HCT116 (cell line): ENCODE results near the gene GALNT17. TPM values are rescaled to one million over a fixed set of nuclear protein-coding genes. Genes with fewer than 3 reads are reported as not detected.

Experiments used
- ATAC-seq: fragments of 200-7000 bp; cut with Tn5 transposase; 2 replicates; pipeline ENCODE4 v1.9.1; 2020; ENCODE audit warnings: mild to moderate bottlenecking, moderate library complexity
- BruUV-seq: library from RNA; stranded (reverse); fragments of 400-500 nt; replicated peaks from 2 replicates; lab custom pipeline; 2021; lab: Mats Ljungman, UMichigan
- CTCF ChIA-PET: fragments of 300-600 bp; sonication (Branson Sonifier 250); formaldehyde crosslinking; loops from one replicate; lab custom pipeline; 2021; ENCODE audit warnings: antibody characterized with exemption; lab: Charles Lee
- POLR2A ChIA-PET: fragments of 300-600, 350-600 bp; sonication (Branson Sonifier 250); formaldehyde crosslinking; loops from one replicate; lab custom pipeline; 2021; ENCODE audit warnings: antibody characterized with exemption; lab: Charles Lee
- RAD21 ChIA-PET, 2 experiments: fragments of 300-600 bp; sonication (Branson Sonifier 250); formaldehyde crosslinking; loops; one replicate each; lab custom pipeline; 2023; ENCODE audit warnings: low total read pairs in 2 of 2; ENCODE audit not compliant: uncharacterized antibody in 2 of 2, unreplicated experiment in 2 of 2, low non-redundant PET in 1 of 2; lab: Charles Lee
- DNase-seq: peaks from one replicate; pipeline ENCODE4 v3.0.0-alpha.2; 2010; ENCODE audit warnings: low read depth, low spot score
- H2AFZ ChIP-seq: fragments of 200-600 bp; shearing (Covaris generic), sonication (generic); 2 replicates; pipeline ENCODE4 v1.6.1; 2017; ENCODE audit warnings: low read depth, mixed run types, mixed read lengths, antibody characterized with exemption, low read length; ENCODE audit not compliant: poor library complexity, severe bottlenecking
- H3K27ac ChIP-seq: 2 replicates; pipeline ENCODE4 v1.5.1; 2012; ENCODE audit warnings: low read depth, low read length
- H3K27me3 ChIP-seq: fragments of 200-600 bp; sonication (generic); 2 replicates; pipeline ENCODE4 v1.6.1; 2016; ENCODE audit warnings: mixed run types, low read length, mixed read lengths; ENCODE audit not compliant: insufficient read depth
- H3K36me3 ChIP-seq, 2 experiments: fragments of 200-500 bp in 1 of 2; fragments of 200-600 bp in 1 of 2; sonication (Bioruptor generic) in 1 of 2; sonication (generic) in 1 of 2; 2 replicates each; pipeline versions ENCODE4 v1.5.1 to v1.6.1; 2014 to 2016; ENCODE audit warnings: low read length in 2 of 2, inconsistent platforms in 1 of 2, mixed read lengths in 1 of 2, mixed run types in 1 of 2; ENCODE audit not compliant: insufficient read depth in 2 of 2, control insufficient read depth in 1 of 2
- H3K4me1 ChIP-seq, 2 experiments: fragments of 200-600 bp in 1 of 2; sonication (generic) in 1 of 2; 2 replicates each; pipeline versions ENCODE4 v1.5.1 to v1.6.1; 2012 to 2017; ENCODE audit warnings: low read length in 2 of 2, inconsistent platforms in 1 of 2, mild to moderate bottlenecking in 1 of 2, mixed read lengths in 1 of 2, mixed run types in 1 of 2, moderate library complexity in 1 of 2; ENCODE audit not compliant: insufficient read depth in 2 of 2, control insufficient read depth in 1 of 2
- H3K4me2 ChIP-seq: fragments of 200-600 bp; sonication (generic); 2 replicates; pipeline ENCODE4 v1.6.1; 2017; ENCODE audit warnings: mixed run types, low read length, mixed read lengths
- H3K4me3 ChIP-seq, 2 experiments: fragments of 200-600 bp in 1 of 2; sonication (generic) in 1 of 2; replicated peaks in 1 of 2; 2 replicates each; pipeline ENCODE4 v1.5.1; 2011 to 2016; ENCODE audit warnings: low read length in 2 of 2, control low read depth in 1 of 2, low read depth in 1 of 2, mild to moderate bottlenecking in 1 of 2, mixed read lengths in 1 of 2, mixed run types in 1 of 2
- H3K79me2 ChIP-seq: fragments of 200-600 bp; sonication (generic); 2 replicates; pipeline ENCODE4 v1.6.1; 2017; ENCODE audit warnings: mild to moderate bottlenecking, mixed run types, low read length, moderate library complexity, mixed read lengths; ENCODE audit not compliant: insufficient read depth
- H3K9ac ChIP-seq: fragments of 200-600 bp; sonication (generic); 2 replicates; pipeline ENCODE4 v1.6.1; 2016; ENCODE audit warnings: low read length, mixed read lengths
- H3K9me2 ChIP-seq: fragments of 200-600 bp; sonication (generic), shearing (Covaris generic); 2 replicates; pipeline ENCODE4 v1.6.1; 2017; ENCODE audit warnings: mixed run types, mild to moderate bottlenecking, moderate library complexity; ENCODE audit not compliant: insufficient read depth
- H3K9me3 ChIP-seq, 2 experiments: fragments of 200-500 bp in 1 of 2; fragments of 200-600 bp in 1 of 2; sonication (Bioruptor generic) in 1 of 2; sonication (generic) in 1 of 2; 2 replicates each; pipeline ENCODE4 v1.6.1; 2014 to 2017; ENCODE audit warnings: low read length in 2 of 2, mixed read lengths in 2 of 2, inconsistent platforms in 1 of 2, low read depth in 1 of 2, mild to moderate bottlenecking in 1 of 2, mixed run types in 1 of 2, moderate library complexity in 1 of 2; ENCODE audit not compliant: control insufficient read depth in 1 of 2, insufficient read depth in 1 of 2
- H4K20me1 ChIP-seq: fragments of 200-600 bp; sonication (generic), shearing (Covaris generic); 2 replicates; pipeline ENCODE4 v1.6.1; 2017; ENCODE audit warnings: mixed run types, mild to moderate bottlenecking, moderate library complexity; ENCODE audit not compliant: insufficient read depth
- ATF3 ChIP-seq: IDR thresholded peaks from 2 replicates; pipeline ENCODE4 v1.6.1; 2012
- EGR1 ChIP-seq: IDR thresholded peaks from 2 replicates; pipeline ENCODE4 v1.6.1; 2012; ENCODE audit warnings: low read depth
- ELF1 ChIP-seq: IDR thresholded peaks from 2 replicates; pipeline ENCODE4 v1.6.1; 2012; ENCODE audit warnings: low read depth, borderline replicate concordance
- EZH2 ChIP-seq: fragments of 200-600 bp; sonication (generic); IDR thresholded peaks from 2 replicates; pipeline ENCODE4 v1.6.1; 2017; ENCODE audit warnings: antibody characterized with exemption, mixed run types
- JUND ChIP-seq: IDR thresholded peaks from 2 replicates; pipeline ENCODE4 v1.6.1; 2012
- POLR2A ChIP-seq: IDR thresholded peaks from 2 replicates; pipeline ENCODE4 v1.7.0; 2011; ENCODE audit warnings: borderline replicate concordance; ENCODE audit not compliant: insufficient read depth, insufficient read length; ENCODE audit errors: extremely low read depth
- POLR2AphosphoS5 ChIP-seq: IDR thresholded peaks from 2 replicates; pipeline ENCODE4 v1.6.1; 2011; ENCODE audit warnings: mild to moderate bottlenecking, low read depth, low read length, moderate library complexity
- REST ChIP-seq: IDR thresholded peaks from 2 replicates; pipeline ENCODE4 v1.6.1; 2012; ENCODE audit warnings: low read depth
- SP1 ChIP-seq: IDR thresholded peaks from 2 replicates; pipeline ENCODE4 v1.6.1; 2012; ENCODE audit warnings: low read depth
- TCF7L2 ChIP-seq: IDR thresholded peaks from 2 replicates; pipeline ENCODE4 v1.7.0; 2011; ENCODE audit warnings: borderline replicate concordance, inconsistent platforms; ENCODE audit not compliant: insufficient read depth, insufficient read length; ENCODE audit errors: extremely low read depth
- ZBTB33 ChIP-seq: IDR thresholded peaks from 2 replicates; pipeline ENCODE4 v1.6.1; 2011; ENCODE audit warnings: mild to moderate bottlenecking, low read length, moderate library complexity; ENCODE audit not compliant: insufficient replicate concordance; ENCODE audit errors: extremely low read depth
- ZFX ChIP-seq: fragments of 450-650 bp; IDR thresholded peaks from 2 replicates; pipeline ENCODE4 v1.6.1; 2017
- ZNF274 ChIP-seq: fragments of 200-500 bp; sonication (Bioruptor generic); IDR thresholded peaks from 2 replicates; pipeline ENCODE4 v1.6.1; 2014; ENCODE audit warnings: mild to moderate bottlenecking, low read depth, low read length, inconsistent platforms
- intact Hi-C: fragments of 100-400 bp; cut with micrococcal nuclease; formaldehyde crosslinking; loops from 2 replicates; pipeline ENCODE4 v1.10.0; 2022
- total RNA-seq: library from RNA; stranded (reverse); gene quantifications from one replicate; pipeline ENCODE4 v1.2.1, GENCODE V29; 2021; ENCODE audit not compliant: unreplicated experiment
- TF ChIP-seq, protein P1 (sequence below), 3 experiments: fragments of 200-600 bp in 1 of 3; sonication (generic) in 1 of 3; IDR thresholded peaks in 2 of 3; conservative IDR thresholded peaks in 1 of 3; 2 replicates each; pipeline ENCODE4 v1.5.1; 2012 to 2017; ENCODE audit warnings: low read depth in 2 of 3, low read length in 2 of 3, antibody characterized with exemption in 1 of 3, borderline replicate concordance in 1 of 3, control low read depth in 1 of 3, mild to moderate bottlenecking in 1 of 3, mixed read lengths in 1 of 3, mixed run types in 1 of 3, moderate library complexity in 1 of 3; ENCODE audit not compliant: insufficient read depth in 1 of 3

The GALNT17 gene
- total RNA-seq, 1 experiment from 2014 or later = not detected

DNA sequence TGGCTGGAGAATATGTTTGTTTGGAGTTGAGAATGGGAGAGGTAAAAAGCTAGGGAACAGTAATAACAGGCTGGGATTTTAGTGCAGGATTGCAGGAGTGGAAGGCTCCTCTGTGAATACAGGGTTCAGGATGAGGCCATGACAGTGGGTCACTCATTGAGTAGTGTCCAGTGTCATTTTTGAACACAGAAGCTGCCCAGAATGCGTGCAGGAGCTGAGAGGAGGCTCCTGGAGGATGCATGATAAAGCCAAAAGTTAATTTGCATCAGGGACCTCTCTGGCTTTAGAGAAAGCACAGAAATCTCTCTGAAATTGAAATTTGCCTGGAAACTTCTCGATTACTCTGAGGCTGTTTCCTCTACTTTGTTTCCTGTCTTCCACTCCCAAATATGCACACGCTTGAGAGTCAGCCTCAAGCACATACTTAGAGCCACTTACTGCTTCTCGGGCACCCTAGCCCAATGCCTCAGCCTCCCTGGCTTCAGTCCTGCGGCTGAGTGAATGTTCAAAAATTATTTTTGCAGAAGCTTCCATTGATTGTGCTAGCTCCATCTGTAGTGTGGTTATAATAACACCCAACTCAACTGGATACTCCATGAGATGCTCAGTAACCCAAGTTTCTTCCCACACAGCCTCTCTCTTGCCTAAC is 1.8 kb upstream of the GALNT17 start:
- Histone ChIP-seq H2AFZ (no peak overlapping the region), H4K20me1 (no peaks in the 10 kb centered on the region), H3K36me3 (no peaks in the 10 kb centered on the region), H3K4me2 (no peak overlapping the region), H3K27ac (no peak overlapping the region), H3K79me2 (no peaks in the 10 kb centered on the region), H3K4me3 (no peak overlapping the region), H3K4me1 (no peaks in the 10 kb centered on the region), H3K9ac (no peak overlapping the region), H3K9me3 (peaks cover 3 to 9% of the 10 kb centered on the region in 2 experiments; a peak in 2 of 4 replicates), H3K27me3 (no peaks in the 10 kb centered on the region), H3K9me2 (no peaks in the 10 kb centered on the region)
- ATAC-seq (no peak), DNase-seq (no peak)
- TF ChIP-seq ATF3 (no peak), ELF1 (no peak), ZFX (no peak), POLR2A (no peak), SP1 (no peak), POLR2AphosphoS5 (no peak), ZNF274 (no peak), TCF7L2 (no peak), EZH2 (no peak), ZBTB33 (no peak), REST (no peak), EGR1 (no peak), JUND (no peak)
- TF ChIP-seq, protein P1, sequence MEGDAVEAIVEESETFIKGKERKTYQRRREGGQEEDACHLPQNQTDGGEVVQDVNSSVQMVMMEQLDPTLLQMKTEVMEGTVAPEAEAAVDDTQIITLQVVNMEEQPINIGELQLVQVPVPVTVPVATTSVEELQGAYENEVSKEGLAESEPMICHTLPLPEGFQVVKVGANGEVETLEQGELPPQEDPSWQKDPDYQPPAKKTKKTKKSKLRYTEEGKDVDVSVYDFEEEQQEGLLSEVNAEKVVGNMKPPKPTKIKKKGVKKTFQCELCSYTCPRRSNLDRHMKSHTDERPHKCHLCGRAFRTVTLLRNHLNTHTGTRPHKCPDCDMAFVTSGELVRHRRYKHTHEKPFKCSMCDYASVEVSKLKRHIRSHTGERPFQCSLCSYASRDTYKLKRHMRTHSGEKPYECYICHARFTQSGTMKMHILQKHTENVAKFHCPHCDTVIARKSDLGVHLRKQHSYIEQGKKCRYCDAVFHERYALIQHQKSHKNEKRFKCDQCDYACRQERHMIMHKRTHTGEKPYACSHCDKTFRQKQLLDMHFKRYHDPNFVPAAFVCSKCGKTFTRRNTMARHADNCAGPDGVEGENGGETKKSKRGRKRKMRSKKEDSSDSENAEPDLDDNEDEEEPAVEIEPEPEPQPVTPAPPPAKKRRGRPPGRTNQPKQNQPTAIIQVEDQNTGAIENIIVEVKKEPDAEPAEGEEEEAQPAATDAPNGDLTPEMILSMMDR (IDR thresholded peaks at IDR 0.05 in 2 of 3, conservative IDR thresholded peaks at IDR 0.05 in 1 of 3; ENCODE audit: borderline replicate concordance in 1 of 3, insufficient read depth in 1 of 3, low read depth in 2 of 3, low read length in 2 of 3) = no peak
- no TSS peak for BruUV-seq
- ChIA-PET POLR2A (no interaction called here), CTCF (no interaction called here), RAD21 (no interaction called here)
- intact Hi-C loops = no loop called here
